Measurements from ENCODE around the gene G6PC3.

The G6PC3 gene

GRCh38 chr17:44120851-44121605, 50.5 kb downstream of the G6PC3 start:
- peaks cover 0 to 13% of the 10 kb centered on the region in 2 experiments; a peak in 2 of 3 replicates for H3K36me3 ChIP-seq (ENCODE audit: control insufficient read depth in 2 of 2, insufficient read depth in 1 of 2, low read length in 2 of 2)
- no peak overlapping the region for H3K4me3 ChIP-seq (ENCODE audit: low read depth, low read length)
- H3K4me1 ChIP-seq (ENCODE audit: control insufficient read depth, insufficient read depth, low read length): no peaks in the 10 kb centered on the region; the same call in 1 of the 2 replicates
- H3K27ac ChIP-seq (ENCODE audit: extremely low read depth, low read depth, low read length): no peak overlapping the region
- TF ChIP-seq ZNF398 (tag by site-specific recombination; IDR thresholded peaks at IDR 0.05) (peak; percentile 39), ZSCAN23 (tag by site-specific recombination; IDR thresholded peaks at IDR 0.05) (no peak)
- POLR2A ChIA-PET: interaction anchor here (0.5 to 4.1 kb wide), 3 partner anchors 10 to 99 kb away, joined by 3 to 34 read pairs (median 4); no protein-coding TSS in a partner anchor
- H3K9me3 ChIP-seq (ENCODE audit: control insufficient read depth, insufficient read depth, low read depth, low read length): no peaks in the 10 kb centered on the region
- CTCF ChIA-PET: interaction anchor here (0.6 to 7.4 kb wide), 3 partner anchors 10 to 50 kb away, joined by 3 to 98 read pairs (median 4); no protein-coding TSS in a partner anchor

GRCh38 chr17:44121997-44122815, 51.7 kb downstream of the G6PC3 start:
- CTCF ChIA-PET: interaction anchor here (0.6 to 2.6 kb wide), 9 partner anchors 7 to 78 kb away, joined by 3 to 22 read pairs (median 6); partner anchors contain the start of gene LSM12
- POLR2A ChIA-PET: interaction anchor here (0.8 to 4.1 kb wide), 5 partner anchors 12 to 56 kb away, joined by 4 to 34 read pairs (median 20); partner anchors contain the start of gene LSM12
- H3K27ac ChIP-seq (ENCODE audit: extremely low read depth, low read depth, low read length): no peak overlapping the region; the same call in 1 of the 2 replicates
- no peaks in the 10 kb centered on the region; the same call in 1 of the 2 replicates for H3K4me1 ChIP-seq (ENCODE audit: control insufficient read depth, insufficient read depth, low read length)
- H3K4me3 ChIP-seq (ENCODE audit: low read depth, low read length): peak overlapping the region; percentile 64
- H3K36me3 ChIP-seq (ENCODE audit: control insufficient read depth in 2 of 2, insufficient read depth in 1 of 2, low read length in 2 of 2): peaks cover 0 to 1% of the 10 kb centered on the region in 2 experiments; a peak in 2 of 3 replicates
- no peaks in the 10 kb centered on the region for H3K9me3 ChIP-seq (ENCODE audit: control insufficient read depth, insufficient read depth, low read depth, low read length)
- TF ChIP-seq ZNF335 (tag by site-specific recombination; conservative IDR thresholded peaks at IDR 0.05): no peak
- no peak for TF ChIP-seq ZNF785 (tag by site-specific recombination; IDR thresholded peaks at IDR 0.05)
- no peak for TF ChIP-seq ZNF670 (tag by site-specific recombination; IDR thresholded peaks at IDR 0.05; ENCODE audit: low read depth)
- TF ChIP-seq GLIS2 (tag by site-specific recombination; IDR thresholded peaks at IDR 0.05): no peak
- TF ChIP-seq ZBTB48 (tag by site-specific recombination; IDR thresholded peaks at IDR 0.05): no peak
- no peak for TF ChIP-seq ZNF138 (tag by site-specific recombination; IDR thresholded peaks at IDR 0.05; ENCODE audit: borderline replicate concordance)
- no peak for TF ChIP-seq ZNF157 (tag by site-specific recombination; IDR thresholded peaks at IDR 0.05)
- TF ChIP-seq ZNF394 (tag by site-specific recombination; IDR thresholded peaks at IDR 0.05; ENCODE audit: borderline replicate concordance): no peak
- no peak for TF ChIP-seq ZBTB20 (tag by site-specific recombination; IDR thresholded peaks at IDR 0.05)
- no peak for TF ChIP-seq IKZF3 (tag by site-specific recombination; IDR thresholded peaks at IDR 0.05)
- TF ChIP-seq, protein P1, sequence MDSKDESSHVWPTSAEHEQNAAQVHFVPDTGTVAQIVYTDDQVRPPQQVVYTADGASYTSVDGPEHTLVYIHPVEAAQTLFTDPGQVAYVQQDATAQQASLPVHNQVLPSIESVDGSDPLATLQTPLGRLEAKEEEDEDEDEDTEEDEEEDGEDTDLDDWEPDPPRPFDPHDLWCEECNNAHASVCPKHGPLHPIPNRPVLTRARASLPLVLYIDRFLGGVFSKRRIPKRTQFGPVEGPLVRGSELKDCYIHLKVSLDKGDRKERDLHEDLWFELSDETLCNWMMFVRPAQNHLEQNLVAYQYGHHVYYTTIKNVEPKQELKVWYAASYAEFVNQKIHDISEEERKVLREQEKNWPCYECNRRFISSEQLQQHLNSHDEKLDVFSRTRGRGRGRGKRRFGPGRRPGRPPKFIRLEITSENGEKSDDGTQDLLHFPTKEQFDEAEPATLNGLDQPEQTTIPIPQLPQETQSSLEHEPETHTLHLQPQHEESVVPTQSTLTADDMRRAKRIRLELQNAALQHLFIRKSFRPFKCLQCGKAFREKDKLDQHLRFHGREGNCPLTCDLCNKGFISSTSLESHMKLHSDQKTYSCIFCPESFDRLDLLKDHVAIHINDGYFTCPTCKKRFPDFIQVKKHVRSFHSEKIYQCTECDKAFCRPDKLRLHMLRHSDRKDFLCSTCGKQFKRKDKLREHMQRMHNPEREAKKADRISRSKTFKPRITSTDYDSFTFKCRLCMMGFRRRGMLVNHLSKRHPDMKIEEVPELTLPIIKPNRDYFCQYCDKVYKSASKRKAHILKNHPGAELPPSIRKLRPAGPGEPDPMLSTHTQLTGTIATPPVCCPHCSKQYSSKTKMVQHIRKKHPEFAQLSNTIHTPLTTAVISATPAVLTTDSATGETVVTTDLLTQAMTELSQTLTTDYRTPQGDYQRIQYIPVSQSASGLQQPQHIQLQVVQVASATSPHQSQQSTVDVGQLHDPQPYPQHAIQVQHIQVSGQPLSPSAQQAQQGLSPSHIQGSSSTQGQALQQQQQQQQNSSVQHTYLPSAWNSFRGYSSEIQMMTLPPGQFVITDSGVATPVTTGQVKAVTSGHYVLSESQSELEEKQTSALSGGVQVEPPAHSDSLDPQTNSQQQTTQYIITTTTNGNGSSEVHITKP (tag by site-specific recombination; IDR thresholded peaks at IDR 0.05): peak; percentile 95
- TF ChIP-seq ZNF561 (tag by site-specific recombination; IDR thresholded peaks at IDR 0.05; ENCODE audit: borderline replicate concordance): no peak
- no peak for TF ChIP-seq ZNF354C (tag by site-specific recombination; IDR thresholded peaks at IDR 0.05; ENCODE audit: borderline replicate concordance, low read depth)
- TF ChIP-seq ZSCAN5A (tag by site-specific recombination; IDR thresholded peaks at IDR 0.05): no peak
- no peak for TF ChIP-seq GLIS1 (tag by site-specific recombination; IDR thresholded peaks at IDR 0.05)
- TF ChIP-seq ZNF777 (tag by site-specific recombination; IDR thresholded peaks at IDR 0.05; ENCODE audit: borderline replicate concordance): no peak
- TF ChIP-seq ZNF366 (tag by site-specific recombination; conservative IDR thresholded peaks at IDR 0.05): peak; percentile 29; the same call in 1 of the 2 replicates
- no peak for TF ChIP-seq ZNF23 (tag by site-specific recombination; IDR thresholded peaks at IDR 0.05; ENCODE audit: borderline replicate concordance)
- TF ChIP-seq ZNF596 (tag by site-specific recombination; IDR thresholded peaks at IDR 0.05): no peak
- TF ChIP-seq MYNN (tag by site-specific recombination; IDR thresholded peaks at IDR 0.05; ENCODE audit: borderline replicate concordance): no peak
- TF ChIP-seq ZNF426 (tag by site-specific recombination; IDR thresholded peaks at IDR 0.05): no peak
- no peak for TF ChIP-seq ZNF24 (tag by site-specific recombination; IDR thresholded peaks at IDR 0.05)
- TF ChIP-seq KLF1 (tag by site-specific recombination; IDR thresholded peaks at IDR 0.05): 0 out of 2 replicates have a peak, but pooled peaks have one; percentile 5
